MM.1S (cell line): ENCODE results near the gene BCL2.

Source experiments
- DNase-seq: peaks from one replicate; pipeline ENCODE4 v3.0.0-alpha.2; 2015
- H2AFZ ChIP-seq: fragments of 300-600 bp; sonication (generic); 2 replicates; pipeline ENCODE4 v1.6.0; 2016; ENCODE audit warnings: antibody characterized with exemption, low read length
- H3F3A ChIP-seq: fragments of 300-600 bp; sonication (generic); 2 replicates; pipeline ENCODE4 v1.6.1; 2016; ENCODE audit warnings: mild to moderate bottlenecking, antibody characterized with exemption, low read length, moderate library complexity, mixed read lengths; ENCODE audit not compliant: insufficient read depth
- H3K27ac ChIP-seq: fragments of 300-600 bp; sonication (generic); 2 replicates; pipeline ENCODE4 v1.5.1; 2016; ENCODE audit warnings: mild to moderate bottlenecking, low read length
- H3K27me3 ChIP-seq: fragments of 300-600 bp; sonication (generic); replicated peaks from 2 replicates; pipeline ENCODE4 v1.6.0; 2016; ENCODE audit warnings: low read length; ENCODE audit not compliant: insufficient read depth
- H3K36me3 ChIP-seq: fragments of 300-600 bp; sonication (generic); replicated peaks from 2 replicates; pipeline ENCODE4 v1.6.1; 2016; ENCODE audit warnings: mild to moderate bottlenecking, low read length, mixed read lengths; ENCODE audit not compliant: insufficient read depth
- H3K4me1 ChIP-seq: fragments of 300-600 bp; sonication (generic); 2 replicates; pipeline ENCODE4 v1.6.1; 2016; ENCODE audit warnings: low read length, mixed read lengths
- H3K4me2 ChIP-seq: fragments of 300-600 bp; sonication (generic); 2 replicates; pipeline ENCODE4 v1.6.0; 2016; ENCODE audit warnings: low read depth, low read length
- H3K4me3 ChIP-seq: fragments of 300-600 bp; sonication (generic); 2 replicates; pipeline ENCODE4 v1.5.1; 2016; ENCODE audit warnings: low read length, mixed read lengths
- H3K79me2 ChIP-seq: fragments of 300-600 bp; sonication (generic); 2 replicates; pipeline ENCODE4 v1.6.1; 2016; ENCODE audit warnings: mixed run types, low read length, mixed read lengths
- H3K9ac ChIP-seq: fragments of 300-600 bp; sonication (generic); 2 replicates; pipeline ENCODE4 v1.6.1; 2016; ENCODE audit warnings: low read length, mixed read lengths
- H3K9me2 ChIP-seq: fragments of 300-600 bp; sonication (generic); replicated peaks from 2 replicates; pipeline ENCODE4 v1.6.1; 2016; ENCODE audit warnings: mild to moderate bottlenecking, low read length, mixed read lengths; ENCODE audit not compliant: insufficient read depth
- H3K9me3 ChIP-seq: fragments of 300-600 bp; sonication (generic); replicated peaks from 2 replicates; pipeline ENCODE4 v1.6.1; 2016; ENCODE audit warnings: mild to moderate bottlenecking, low read length, mixed read lengths; ENCODE audit not compliant: insufficient read depth
- H4K20me1 ChIP-seq: fragments of 300-600 bp; sonication (generic); 2 replicates; pipeline ENCODE4 v1.6.1; 2016; ENCODE audit warnings: mild to moderate bottlenecking, low read length, moderate library complexity, mixed read lengths; ENCODE audit not compliant: insufficient read depth
- EZH2 ChIP-seq: fragments of 300-600 bp; sonication (generic); optimal IDR thresholded peaks from 2 replicates; pipeline ENCODE3; 2017; ENCODE audit warnings: low read depth, mild to moderate bottlenecking, antibody characterized with exemption, low read length, mixed read lengths
- EZH2phosphoT487 ChIP-seq: fragments of 300-600 bp; sonication (generic); IDR thresholded peaks from 2 replicates; pipeline ENCODE4 v1.6.1; 2018; ENCODE audit warnings: antibody characterized with exemption, low read length
- TF ChIP-seq, protein P1 (sequence below): fragments of 300-600 bp; sonication (generic); IDR thresholded peaks from 2 replicates; pipeline ENCODE4 v1.5.1; 2016; ENCODE audit warnings: antibody characterized with exemption, low read length, mixed read lengths

Gene BCL2

DNA sequence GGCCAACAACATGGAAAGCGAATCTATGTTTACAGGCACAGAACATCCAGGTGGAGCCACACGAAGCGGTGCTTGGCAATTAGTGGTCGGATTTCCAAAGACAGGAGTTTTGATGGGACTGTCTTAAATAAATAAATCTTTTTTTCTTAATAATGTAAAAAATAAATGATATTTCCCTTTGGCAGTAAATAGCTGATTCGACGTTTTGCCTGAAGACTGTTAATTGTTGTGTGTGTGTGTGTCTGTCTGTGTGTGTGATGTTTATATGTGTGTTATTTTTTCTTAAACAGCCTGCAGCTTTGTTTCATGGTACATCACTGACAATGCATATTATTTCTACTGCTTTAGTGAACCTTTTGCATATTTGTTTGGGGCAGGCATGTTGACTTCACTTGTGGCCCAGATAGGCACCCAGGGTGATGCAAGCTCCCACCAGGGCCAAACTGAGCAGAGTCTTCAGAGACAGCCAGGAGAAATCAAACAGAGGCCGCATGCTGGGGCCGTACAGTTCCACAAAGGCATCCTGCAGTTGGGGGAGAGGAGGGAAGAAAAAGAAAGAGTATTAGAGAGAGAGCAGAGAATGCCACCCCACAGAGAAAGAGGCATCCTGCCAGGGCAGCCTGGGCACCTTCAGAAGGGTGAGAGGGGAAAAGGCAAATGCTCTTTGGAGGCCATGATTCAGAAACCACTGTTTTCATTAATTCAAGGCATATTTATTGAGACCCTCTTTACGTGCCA is 191.2 kb downstream of the BCL2 start:
- H3K36me3 ChIP-seq = no peaks in the 10 kb centered on the region

DNA sequence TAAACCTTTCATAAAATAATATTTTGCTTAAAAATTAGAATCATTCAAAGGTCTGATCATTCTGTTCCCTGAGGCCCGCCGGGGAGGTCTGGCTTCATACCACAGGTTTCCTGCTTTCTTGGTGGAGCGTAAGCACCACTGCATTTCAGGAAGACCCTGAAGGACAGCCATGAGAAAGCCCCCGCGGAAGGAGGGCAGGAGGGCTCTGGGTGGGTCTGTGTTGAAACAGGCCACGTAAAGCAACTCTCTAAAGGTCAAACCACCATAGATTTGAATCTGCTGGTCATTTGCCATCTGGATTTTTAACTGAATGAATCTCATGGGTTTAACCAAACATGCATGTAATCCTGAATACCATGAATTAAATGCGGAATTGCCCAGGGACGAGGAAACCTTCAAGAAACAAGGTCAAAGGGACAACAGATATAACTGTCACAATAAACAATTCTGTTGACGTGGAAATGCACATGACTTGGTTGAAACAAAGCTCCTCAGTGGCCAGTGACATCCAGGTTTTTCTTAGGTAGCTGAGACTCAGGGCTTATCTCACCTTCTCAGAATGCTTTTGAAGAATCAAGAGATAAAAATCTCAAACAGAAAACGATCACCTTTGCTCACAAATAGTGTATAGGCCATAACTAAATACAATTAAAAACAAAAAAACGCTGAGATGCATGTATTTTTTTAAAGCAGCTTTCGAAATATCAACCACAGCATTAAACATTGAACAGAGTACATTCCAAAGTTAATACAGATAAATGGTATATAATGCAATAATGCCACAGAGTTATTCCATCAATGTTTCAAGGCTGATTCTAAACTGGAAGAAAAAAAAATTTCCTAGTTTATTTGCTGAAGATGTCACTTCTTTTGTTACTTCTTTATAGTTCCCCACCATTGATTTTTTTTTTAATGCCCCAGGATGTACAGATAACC is 193.2 kb downstream of the BCL2 start:
- H3K27me3 ChIP-seq = no peaks in the 10 kb centered on the region
- H3F3A ChIP-seq = no peaks in the 10 kb centered on the region
- no peaks in the 10 kb centered on the region for H3K9me3 ChIP-seq
- no peak for DNase-seq
- H3K36me3 ChIP-seq = no peaks in the 10 kb centered on the region
- H3K9ac ChIP-seq = no peak overlapping the region
- H4K20me1 ChIP-seq = no peaks in the 10 kb centered on the region
- H3K79me2 ChIP-seq = peaks cover 19% of the 10 kb centered on the region
- TF ChIP-seq, protein P1, sequence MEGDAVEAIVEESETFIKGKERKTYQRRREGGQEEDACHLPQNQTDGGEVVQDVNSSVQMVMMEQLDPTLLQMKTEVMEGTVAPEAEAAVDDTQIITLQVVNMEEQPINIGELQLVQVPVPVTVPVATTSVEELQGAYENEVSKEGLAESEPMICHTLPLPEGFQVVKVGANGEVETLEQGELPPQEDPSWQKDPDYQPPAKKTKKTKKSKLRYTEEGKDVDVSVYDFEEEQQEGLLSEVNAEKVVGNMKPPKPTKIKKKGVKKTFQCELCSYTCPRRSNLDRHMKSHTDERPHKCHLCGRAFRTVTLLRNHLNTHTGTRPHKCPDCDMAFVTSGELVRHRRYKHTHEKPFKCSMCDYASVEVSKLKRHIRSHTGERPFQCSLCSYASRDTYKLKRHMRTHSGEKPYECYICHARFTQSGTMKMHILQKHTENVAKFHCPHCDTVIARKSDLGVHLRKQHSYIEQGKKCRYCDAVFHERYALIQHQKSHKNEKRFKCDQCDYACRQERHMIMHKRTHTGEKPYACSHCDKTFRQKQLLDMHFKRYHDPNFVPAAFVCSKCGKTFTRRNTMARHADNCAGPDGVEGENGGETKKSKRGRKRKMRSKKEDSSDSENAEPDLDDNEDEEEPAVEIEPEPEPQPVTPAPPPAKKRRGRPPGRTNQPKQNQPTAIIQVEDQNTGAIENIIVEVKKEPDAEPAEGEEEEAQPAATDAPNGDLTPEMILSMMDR = no peak
- TF ChIP-seq EZH2phosphoT487 = no peak
- TF ChIP-seq EZH2 = no peak
- peaks cover 6% of the 10 kb centered on the region; the same call in 1 of the 2 replicates for H3K4me1 ChIP-seq
- H3K4me3 ChIP-seq = no peak overlapping the region
- H2AFZ ChIP-seq = no peak overlapping the region
- H3K9me2 ChIP-seq = no peaks in the 10 kb centered on the region
- no peak overlapping the region for H3K27ac ChIP-seq
- no peak overlapping the region for H3K4me2 ChIP-seq

More for the DNA sequence above, 191.2 kb downstream of the BCL2 start:
- peaks cover 19% of the 10 kb centered on the region for H3K79me2 ChIP-seq
- TF ChIP-seq EZH2phosphoT487 (no peak), EZH2 (no peak)
- TF ChIP-seq, protein P1 = no peak
- H3K9me2 ChIP-seq = no peaks in the 10 kb centered on the region
- no peak overlapping the region for H3K4me3 ChIP-seq
- H3K4me2 ChIP-seq = no peak overlapping the region
- no peak overlapping the region for H2AFZ ChIP-seq
- DNase-seq = no peak
- no peak overlapping the region for H3K27ac ChIP-seq
- H4K20me1 ChIP-seq = no peaks in the 10 kb centered on the region
- H3F3A ChIP-seq = no peaks in the 10 kb centered on the region
- no peak overlapping the region for H3K9ac ChIP-seq
- H3K27me3 ChIP-seq = no peaks in the 10 kb centered on the region
- peaks cover 10% of the 10 kb centered on the region; the same call in 1 of the 2 replicates for H3K4me1 ChIP-seq
- H3K9me3 ChIP-seq = no peaks in the 10 kb centered on the region

DNA sequence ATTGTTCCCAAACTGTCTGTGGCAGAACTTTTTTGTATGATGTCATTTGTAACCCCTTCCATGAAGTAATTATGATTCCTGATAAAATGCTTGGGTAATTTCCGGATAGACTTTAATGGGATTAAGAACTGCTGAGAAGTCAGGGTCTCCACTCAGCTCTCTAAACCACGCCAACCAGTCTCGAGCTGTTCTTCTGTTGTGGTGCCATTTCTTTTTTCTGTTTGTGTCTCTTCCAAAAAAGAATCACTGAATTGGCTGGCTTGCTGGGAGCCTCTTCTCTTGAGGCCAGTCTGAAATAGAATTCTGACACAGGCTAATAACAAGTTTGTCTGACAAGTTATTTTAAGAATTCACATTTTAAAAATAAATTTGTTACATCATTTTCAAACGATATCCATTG is 198.9 kb downstream of the BCL2 start:
- no peaks in the 10 kb centered on the region for H3K9me3 ChIP-seq
- H3K27me3 ChIP-seq = no peaks in the 10 kb centered on the region
- no peak for DNase-seq

More for the DNA sequence above, 198.9 kb downstream of the BCL2 start:
- H3K4me2 ChIP-seq = no peak overlapping the region
- H3K79me2 ChIP-seq = no peaks in the 10 kb centered on the region
- no peak overlapping the region for H3K27ac ChIP-seq
- H4K20me1 ChIP-seq = no peaks in the 10 kb centered on the region
- no peaks in the 10 kb centered on the region for H3F3A ChIP-seq
- H3K4me1 ChIP-seq = no peaks in the 10 kb centered on the region
- no peak overlapping the region for H3K4me3 ChIP-seq
- no peaks in the 10 kb centered on the region for H3K9me2 ChIP-seq
- TF ChIP-seq EZH2phosphoT487 (no peak), EZH2 (no peak)
- TF ChIP-seq, protein P1 = no peak
- H3K36me3 ChIP-seq = no peaks in the 10 kb centered on the region
- no peak overlapping the region for H2AFZ ChIP-seq
- no peak overlapping the region for H3K9ac ChIP-seq
